HCT116 (cell line): ENCODE data around the gene SLK. TPM values are rescaled to one million over a fixed set of nuclear protein-coding genes. Genes with fewer than 3 reads are reported as not detected.

Experiments
- ATAC-seq: fragments of 200-7000 bp; cut with Tn5 transposase; 2 replicates; pipeline ENCODE4 v1.9.1; 2020; ENCODE audit warnings: mild to moderate bottlenecking, moderate library complexity
- BruUV-seq: library from RNA; stranded (reverse); fragments of 400-500 nt; replicated peaks from 2 replicates; lab custom pipeline; 2021; lab: Mats Ljungman, UMichigan
- CTCF ChIA-PET: fragments of 300-600 bp; sonication (Branson Sonifier 250); formaldehyde crosslinking; loops from one replicate; lab custom pipeline; 2021; ENCODE audit warnings: antibody characterized with exemption; lab: Charles Lee
- POLR2A ChIA-PET: fragments of 300-600, 350-600 bp; sonication (Branson Sonifier 250); formaldehyde crosslinking; loops from one replicate; lab custom pipeline; 2021; ENCODE audit warnings: antibody characterized with exemption; lab: Charles Lee
- RAD21 ChIA-PET, 2 experiments: fragments of 300-600 bp; sonication (Branson Sonifier 250); formaldehyde crosslinking; loops; one replicate each; lab custom pipeline; 2023; ENCODE audit warnings: low total read pairs in 2 of 2; ENCODE audit not compliant: uncharacterized antibody in 2 of 2, unreplicated experiment in 2 of 2, low non-redundant PET in 1 of 2; lab: Charles Lee
- DNase-seq: peaks from one replicate; pipeline ENCODE4 v3.0.0-alpha.2; 2010; ENCODE audit warnings: low read depth, low spot score
- H2AFZ ChIP-seq: fragments of 200-600 bp; shearing (Covaris generic), sonication (generic); 2 replicates; pipeline ENCODE4 v1.6.1; 2017; ENCODE audit warnings: low read depth, mixed run types, mixed read lengths, antibody characterized with exemption, low read length; ENCODE audit not compliant: poor library complexity, severe bottlenecking
- H3K27ac ChIP-seq: 2 replicates; pipeline ENCODE4 v1.5.1; 2012; ENCODE audit warnings: low read depth, low read length
- H3K27me3 ChIP-seq: fragments of 200-600 bp; sonication (generic); 2 replicates; pipeline ENCODE4 v1.6.1; 2016; ENCODE audit warnings: mixed run types, low read length, mixed read lengths; ENCODE audit not compliant: insufficient read depth
- H3K36me3 ChIP-seq, 2 experiments: fragments of 200-500 bp in 1 of 2; fragments of 200-600 bp in 1 of 2; sonication (Bioruptor generic) in 1 of 2; sonication (generic) in 1 of 2; 2 replicates each; pipeline versions ENCODE4 v1.5.1 to v1.6.1; 2014 to 2016; ENCODE audit warnings: low read length in 2 of 2, inconsistent platforms in 1 of 2, mixed read lengths in 1 of 2, mixed run types in 1 of 2; ENCODE audit not compliant: insufficient read depth in 2 of 2, control insufficient read depth in 1 of 2
- H3K4me1 ChIP-seq, 2 experiments: fragments of 200-600 bp in 1 of 2; sonication (generic) in 1 of 2; 2 replicates each; pipeline versions ENCODE4 v1.5.1 to v1.6.1; 2012 to 2017; ENCODE audit warnings: low read length in 2 of 2, inconsistent platforms in 1 of 2, mild to moderate bottlenecking in 1 of 2, mixed read lengths in 1 of 2, mixed run types in 1 of 2, moderate library complexity in 1 of 2; ENCODE audit not compliant: insufficient read depth in 2 of 2, control insufficient read depth in 1 of 2
- H3K4me2 ChIP-seq: fragments of 200-600 bp; sonication (generic); 2 replicates; pipeline ENCODE4 v1.6.1; 2017; ENCODE audit warnings: mixed run types, low read length, mixed read lengths
- H3K4me3 ChIP-seq, 2 experiments: fragments of 200-600 bp in 1 of 2; sonication (generic) in 1 of 2; replicated peaks in 1 of 2; 2 replicates each; pipeline ENCODE4 v1.5.1; 2011 to 2016; ENCODE audit warnings: low read length in 2 of 2, control low read depth in 1 of 2, low read depth in 1 of 2, mild to moderate bottlenecking in 1 of 2, mixed read lengths in 1 of 2, mixed run types in 1 of 2
- H3K79me2 ChIP-seq: fragments of 200-600 bp; sonication (generic); 2 replicates; pipeline ENCODE4 v1.6.1; 2017; ENCODE audit warnings: mild to moderate bottlenecking, mixed run types, low read length, moderate library complexity, mixed read lengths; ENCODE audit not compliant: insufficient read depth
- H3K9ac ChIP-seq: fragments of 200-600 bp; sonication (generic); 2 replicates; pipeline ENCODE4 v1.6.1; 2016; ENCODE audit warnings: low read length, mixed read lengths
- H3K9me2 ChIP-seq: fragments of 200-600 bp; sonication (generic), shearing (Covaris generic); 2 replicates; pipeline ENCODE4 v1.6.1; 2017; ENCODE audit warnings: mixed run types, mild to moderate bottlenecking, moderate library complexity; ENCODE audit not compliant: insufficient read depth
- H3K9me3 ChIP-seq, 2 experiments: fragments of 200-500 bp in 1 of 2; fragments of 200-600 bp in 1 of 2; sonication (Bioruptor generic) in 1 of 2; sonication (generic) in 1 of 2; 2 replicates each; pipeline ENCODE4 v1.6.1; 2014 to 2017; ENCODE audit warnings: low read length in 2 of 2, mixed read lengths in 2 of 2, inconsistent platforms in 1 of 2, low read depth in 1 of 2, mild to moderate bottlenecking in 1 of 2, mixed run types in 1 of 2, moderate library complexity in 1 of 2; ENCODE audit not compliant: control insufficient read depth in 1 of 2, insufficient read depth in 1 of 2
- H4K20me1 ChIP-seq: fragments of 200-600 bp; sonication (generic), shearing (Covaris generic); 2 replicates; pipeline ENCODE4 v1.6.1; 2017; ENCODE audit warnings: mixed run types, mild to moderate bottlenecking, moderate library complexity; ENCODE audit not compliant: insufficient read depth
- ATF3 ChIP-seq: IDR thresholded peaks from 2 replicates; pipeline ENCODE4 v1.6.1; 2012
- CEBPB ChIP-seq: IDR thresholded peaks from 2 replicates; pipeline ENCODE4 v1.6.1; 2012; ENCODE audit warnings: low read depth
- EGR1 ChIP-seq: IDR thresholded peaks from 2 replicates; pipeline ENCODE4 v1.6.1; 2012; ENCODE audit warnings: low read depth
- EZH2 ChIP-seq: fragments of 200-600 bp; sonication (generic); IDR thresholded peaks from 2 replicates; pipeline ENCODE4 v1.6.1; 2017; ENCODE audit warnings: antibody characterized with exemption, mixed run types
- EZH2phosphoT487 ChIP-seq: fragments of 200-600 bp; IDR thresholded peaks from 2 replicates; pipeline ENCODE4 v1.6.1; 2018; ENCODE audit warnings: antibody characterized with exemption, borderline replicate concordance
- FOSL1 ChIP-seq: IDR thresholded peaks from 2 replicates; pipeline ENCODE4 v1.6.1; 2012; ENCODE audit warnings: low read depth
- JUND ChIP-seq: IDR thresholded peaks from 2 replicates; pipeline ENCODE4 v1.6.1; 2012
- POLR2A ChIP-seq: IDR thresholded peaks from 2 replicates; pipeline ENCODE4 v1.7.0; 2011; ENCODE audit warnings: borderline replicate concordance; ENCODE audit not compliant: insufficient read depth, insufficient read length; ENCODE audit errors: extremely low read depth
- POLR2AphosphoS5 ChIP-seq: IDR thresholded peaks from 2 replicates; pipeline ENCODE4 v1.6.1; 2011; ENCODE audit warnings: mild to moderate bottlenecking, low read depth, low read length, moderate library complexity
- RAD21 ChIP-seq: IDR thresholded peaks from 2 replicates; pipeline ENCODE4 v1.6.1; 2012; ENCODE audit warnings: low read depth, mild to moderate bottlenecking
- SIN3A ChIP-seq: IDR thresholded peaks from 2 replicates; pipeline ENCODE4 v1.6.1; 2012; ENCODE audit warnings: low read depth
- SP1 ChIP-seq: IDR thresholded peaks from 2 replicates; pipeline ENCODE4 v1.6.1; 2012; ENCODE audit warnings: low read depth
- SRF ChIP-seq: IDR thresholded peaks from 2 replicates; pipeline ENCODE4 v1.6.1; 2012; ENCODE audit warnings: low read depth
- YY1 ChIP-seq: IDR thresholded peaks from 2 replicates; pipeline ENCODE4 v1.6.1; 2011; ENCODE audit warnings: low read length, low read depth, moderate library complexity, mild to moderate bottlenecking; ENCODE audit not compliant: insufficient replicate concordance; ENCODE audit errors: extremely low read depth
- ZBTB33 ChIP-seq: IDR thresholded peaks from 2 replicates; pipeline ENCODE4 v1.6.1; 2011; ENCODE audit warnings: mild to moderate bottlenecking, low read length, moderate library complexity; ENCODE audit not compliant: insufficient replicate concordance; ENCODE audit errors: extremely low read depth
- ZFX ChIP-seq: fragments of 450-650 bp; IDR thresholded peaks from 2 replicates; pipeline ENCODE4 v1.6.1; 2017
- ZNF274 ChIP-seq: fragments of 200-500 bp; sonication (Bioruptor generic); IDR thresholded peaks from 2 replicates; pipeline ENCODE4 v1.6.1; 2014; ENCODE audit warnings: mild to moderate bottlenecking, low read depth, low read length, inconsistent platforms
- intact Hi-C: fragments of 100-400 bp; cut with micrococcal nuclease; formaldehyde crosslinking; loops from 2 replicates; pipeline ENCODE4 v1.10.0; 2022
- total RNA-seq: library from RNA; stranded (reverse); gene quantifications from one replicate; pipeline ENCODE4 v1.2.1, GENCODE V29; 2021; ENCODE audit not compliant: unreplicated experiment
- TF ChIP-seq, protein P1 (sequence below): IDR thresholded peaks from 2 replicates; pipeline ENCODE4 v1.6.1; 2012

SLK gene
- total RNA-seq, 1 experiment from 2014 or later = 44.2 TPM

- intact Hi-C loops = no loop called here
- Histone ChIP-seq H3K4me3 (no peak overlapping the region), H3K4me1 (no peaks in the 10 kb centered on the region), H2AFZ (no peak overlapping the region), H3K27ac (no peak overlapping the region), H3K27me3 (no peaks in the 10 kb centered on the region), H4K20me1 (no peaks in the 10 kb centered on the region), H3K9me2 (no peaks in the 10 kb centered on the region), H3K36me3 (peaks cover 0 to 2% of the 10 kb centered on the region in 2 experiments; a peak in 1 of 4 replicates), H3K4me2 (no peak overlapping the region), H3K9ac (no peak overlapping the region), H3K9me3 (no peaks in the 10 kb centered on the region), H3K79me2 (no peaks in the 10 kb centered on the region)
- ChIA-PET POLR2A (interaction anchor here (1.6 kb wide), 1 partner anchor 151 kb away, joined by 4 read pairs; no protein-coding TSS in a partner anchor), RAD21 (interaction anchor here in 1 of 2 experiments (0.5 kb wide), 1 partner anchor 146 kb away, joined by 3 read pairs; no protein-coding TSS in a partner anchor), CTCF (no interaction called here)
- TF ChIP-seq EZH2 (no peak), RAD21 (no peak), YY1 (no peak), ZNF274 (no peak), POLR2A (no peak), ATF3 (no peak), SIN3A (no peak), ZFX (no peak), EZH2phosphoT487 (no peak), JUND (no peak), SP1 (no peak), ZBTB33 (no peak), FOSL1 (no peak), CEBPB (no peak), EGR1 (no peak), SRF (no peak), POLR2AphosphoS5 (no peak)
- TF ChIP-seq, protein P1, sequence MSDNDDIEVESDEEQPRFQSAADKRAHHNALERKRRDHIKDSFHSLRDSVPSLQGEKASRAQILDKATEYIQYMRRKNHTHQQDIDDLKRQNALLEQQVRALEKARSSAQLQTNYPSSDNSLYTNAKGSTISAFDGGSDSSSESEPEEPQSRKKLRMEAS = no peak
- no peak for ATAC-seq
- DNase-seq = no peak
- no TSS peak for BruUV-seq
Measured at GRCh38 chr10:104038537-104038936, 71.6 kb downstream of the SLK start.
